K562 (cell line): ENCODE measurements around the gene AHR. TPM values are rescaled to one million over a fixed set of nuclear protein-coding genes. Genes with fewer than 3 reads are reported as not detected.

Experiments used
- ATAC-seq: fragments of 200-7000 bp; cut with Tn5 transposase; 3 replicates; pipeline ENCODE4 v1.9.1; 2020; ENCODE audit warnings: moderate library complexity
- BruUV-seq: library from RNA; stranded (reverse); fragments of 400-500 nt; replicated peaks from 2 replicates; lab custom pipeline; 2021; lab: Mats Ljungman, UMichigan
- CTCF ChIA-PET: fragments of 300-600 bp; formaldehyde crosslinking; extraction: SDS; loops from one replicate; lab custom pipeline; 2021; ENCODE audit warnings: low intra/inter-chr PET ratio; lab: Yijun Ruan, JAX
- POLR2A ChIA-PET: fragments of 300-600, 350-650 bp; sonication (Branson Sonifier 250); formaldehyde crosslinking; extraction: SDS; loops from one replicate; lab custom pipeline; 2021; ENCODE audit warnings: antibody characterized with exemption, inconsistent platforms; lab: Yijun Ruan, JAX
- DNase-seq, 4 experiments: peaks; one replicate each; pipeline versions ENCODE4 v3.0.0 to v3.0.0-alpha.2; 2011 to 2018; ENCODE audit warnings: low spot score in 3 of 4, mixed read lengths in 3 of 4; ENCODE audit errors: extremely low read depth in 1 of 4
- FAIRE-seq: peaks from 2 replicates; lab custom pipeline; 2011; peaks lifted over from hg19 to GRCh38; lab: Jason Lieb, UNC
- H2AFZ ChIP-seq: 2 replicates; pipeline ENCODE4 v1.6.0; 2011; ENCODE audit warnings: low read depth, low read length, control low read depth, inconsistent platforms
- H3K27ac ChIP-seq: fragments of 200-600 bp; 3 replicates; pipeline ENCODE4 v1.8.0; 2011; ENCODE audit warnings: low read depth, mild to moderate bottlenecking, control low read depth, inconsistent platforms, low read length, moderate library complexity, mixed read lengths; ENCODE audit errors: extremely low read depth
- H3K27me3 ChIP-seq, 2 experiments: fragments of 300-600 bp in 1 of 2; 2 replicates in 1 of 2; 3 replicates in 1 of 2; pipeline versions ENCODE4 v1.6.0 to v1.8.0; 2011; ENCODE audit warnings: inconsistent platforms in 2 of 2, low read length in 2 of 2, mild to moderate bottlenecking in 1 of 2, mixed read lengths in 1 of 2, moderate library complexity in 1 of 2; ENCODE audit not compliant: control insufficient read depth in 2 of 2, insufficient read depth in 2 of 2
- H3K36me3 ChIP-seq: fragments of 300-600 bp; 3 replicates; pipeline ENCODE4 v1.8.0; 2011; ENCODE audit warnings: mild to moderate bottlenecking, low read length, inconsistent platforms; ENCODE audit not compliant: control insufficient read depth, insufficient read depth
- H3K4me1 ChIP-seq, 2 experiments: fragments of 200-600 bp in 1 of 2; replicated peaks in 1 of 2; 2 replicates in 1 of 2; 3 replicates in 1 of 2; pipeline versions ENCODE4 v1.5.1 to v1.8.0; 2011; ENCODE audit warnings: inconsistent platforms in 2 of 2, low read length in 2 of 2, mild to moderate bottlenecking in 1 of 2, mixed read lengths in 1 of 2, moderate library complexity in 1 of 2; ENCODE audit not compliant: control insufficient read depth in 2 of 2, insufficient read depth in 2 of 2
- H3K4me2 ChIP-seq: 2 replicates; pipeline ENCODE4 v1.6.1; 2011; ENCODE audit warnings: low read length, control low read depth, inconsistent platforms, mixed read lengths; ENCODE audit not compliant: insufficient read depth
- H3K4me3 ChIP-seq: fragments of 200-600 bp; sonication (generic), shearing (Covaris generic); 2 replicates; pipeline ENCODE4 v1.5.1; 2016; ENCODE audit warnings: control low read depth, inconsistent platforms
- H3K79me2 ChIP-seq: fragments of 200-600 bp; 3 replicates; pipeline ENCODE4 v1.8.0; 2011; ENCODE audit warnings: low read length, inconsistent platforms; ENCODE audit not compliant: control insufficient read depth, insufficient read depth
- H3K9ac ChIP-seq, 2 experiments: 2 replicates each; pipeline versions ENCODE4 v1.6.0 to v1.6.1; 2011; ENCODE audit warnings: low read depth in 2 of 2, low read length in 2 of 2, control low read depth in 1 of 2, inconsistent platforms in 1 of 2, mild to moderate bottlenecking in 1 of 2, mixed read lengths in 1 of 2; ENCODE audit not compliant: insufficient read depth in 1 of 2
- H3K9me1 ChIP-seq: one replicate; pipeline ENCODE4 v1.6.0; 2011; ENCODE audit warnings: inconsistent platforms, mild to moderate bottlenecking, low read length, moderate library complexity; ENCODE audit not compliant: control insufficient read depth, insufficient read depth
- H3K9me3 ChIP-seq: replicated peaks from 2 replicates; pipeline ENCODE4 v1.5.1; 2011; ENCODE audit warnings: low read depth, low read length, inconsistent platforms; ENCODE audit not compliant: control insufficient read depth, insufficient read depth
- H4K20me1 ChIP-seq: replicated peaks from 2 replicates; pipeline ENCODE4 v1.6.1; 2011; ENCODE audit warnings: low read length, inconsistent platforms, mixed read lengths; ENCODE audit not compliant: control insufficient read depth, insufficient read depth
- CSDE1 ChIP-seq, 2 experiments: fragments of 450-650 bp; IDR thresholded peaks; 2 replicates each; pipeline ENCODE4 v1.6.1; 2016; ENCODE audit warnings: mild to moderate bottlenecking in 1 of 2
- ELF1 ChIP-seq: fragments of 200-800 bp; sonication (Bioruptor generic); IDR thresholded peaks from 2 replicates; pipeline ENCODE4 v1.6.1; 2016; ENCODE audit warnings: missing genetic modification characterization, missing compliant biosample characterization
- FIP1L1 ChIP-seq: fragments of 200-400 bp; formaldehyde crosslinking; IDR thresholded peaks from 2 replicates; pipeline ENCODE4 v1.6.1; 2018; ENCODE audit warnings: mild to moderate bottlenecking, low read depth, low read length; ENCODE audit not compliant: poor library complexity, severe bottlenecking
- FOS ChIP-seq: IDR thresholded peaks from 3 replicates; pipeline ENCODE4 v1.6.1; 2011; ENCODE audit not compliant: insufficient read length; ENCODE audit errors: extremely low read depth
- KHSRP ChIP-seq: fragments of 450-650 bp; IDR thresholded peaks from 2 replicates; pipeline ENCODE4 v1.6.1; 2017
- MEIS2 ChIP-seq: fragments of 450-650 bp; IDR thresholded peaks from 2 replicates; pipeline ENCODE4 v1.6.1; 2014; ENCODE audit warnings: mild to moderate bottlenecking; ENCODE audit not compliant: partially characterized antibody
- NFYB ChIP-seq: IDR thresholded peaks from 2 replicates; pipeline ENCODE4 v1.6.1; 2011; ENCODE audit warnings: mild to moderate bottlenecking, moderate library complexity; ENCODE audit not compliant: insufficient read length; ENCODE audit errors: extremely low read depth
- NR4A1 ChIP-seq, 2 experiments: fragments of 250-450 bp in 1 of 2; fragments of 450-650 bp in 1 of 2; sonication (Bioruptor Pico) in 1 of 2; IDR thresholded peaks; 2 replicates each; pipeline versions ENCODE4 v1.4.0 to v1.6.1; 2016 to 2020; ENCODE audit warnings: mild to moderate bottlenecking in 2 of 2, missing compliant biosample characterization in 1 of 2, missing genetic modification characterization in 1 of 2, moderate library complexity in 1 of 2
- RBM15 ChIP-seq: fragments of 200-400 bp; formaldehyde crosslinking; IDR thresholded peaks from 2 replicates; pipeline ENCODE4 v1.6.1; 2018; ENCODE audit warnings: mild to moderate bottlenecking, low read length, moderate library complexity; ENCODE audit not compliant: insufficient read depth
- RUNX1 ChIP-seq: sonication (generic); IDR thresholded peaks from 2 replicates; pipeline ENCODE4 v1.6.1; 2016; ENCODE audit warnings: antibody characterized with exemption, low read depth
- SAP30 ChIP-seq: fragments of 200-600 bp; sonication (generic); IDR thresholded peaks from 2 replicates; pipeline ENCODE4 v1.6.1; 2012; ENCODE audit warnings: borderline replicate concordance, low read depth, mild to moderate bottlenecking, moderate library complexity, low read length, control low read depth, inconsistent platforms; ENCODE audit not compliant: insufficient read depth, poor library complexity, severe bottlenecking
- SP1 ChIP-seq: sonication (generic); formaldehyde crosslinking; IDR thresholded peaks from 2 replicates; pipeline ENCODE4 v1.8.1; 2022; ENCODE audit warnings: mild to moderate bottlenecking, missing genetic modification reagents
- SRSF1 ChIP-seq: fragments of 200-400 bp; formaldehyde crosslinking; IDR thresholded peaks from 2 replicates; pipeline ENCODE4 v1.6.1; 2017; ENCODE audit warnings: mild to moderate bottlenecking, low read depth, low read length, moderate library complexity
- ZKSCAN1 ChIP-seq: fragments of 150-350 bp; IDR thresholded peaks from 2 replicates; pipeline ENCODE4 v1.6.1; 2016; ENCODE audit warnings: low read depth, low read length
- ZKSCAN3 ChIP-seq: fragments of 250-450 bp; sonication (Bioruptor Pico); IDR thresholded peaks from 2 replicates; pipeline ENCODE4 v1.4.0; 2020
- ZNF239 ChIP-seq: fragments of 250-450 bp; sonication (Bioruptor Pico); IDR thresholded peaks from 2 replicates; pipeline ENCODE4 v1.4.0; 2020; ENCODE audit warnings: mild to moderate bottlenecking
- ZNF395 ChIP-seq: fragments of 200-800 bp; sonication (Bioruptor generic); IDR thresholded peaks from 2 replicates; pipeline ENCODE4 v1.6.1; 2017; ENCODE audit warnings: missing genetic modification characterization, missing compliant biosample characterization
- WGBS: fragments of 100-300 bp; shearing (Covaris generic); methylation state at CpG from one replicate; pipeline ENCODE4 v1.1.6; 2016; ENCODE audit warnings: low coverage, mixed read lengths; ENCODE audit not compliant: insufficient coverage; ENCODE audit errors: missing lambda C conversion rate; 5-methylcytosine and 5-hydroxymethylcytosine counted together
- in situ Hi-C: fragments of 300-500 bp; cut with MboI; formaldehyde crosslinking; loops from 4 replicates; pipeline ENCODE4 v1.15.0; 2018; ENCODE audit warnings: inconsistent platforms, mixed read lengths
- intact Hi-C: fragments of 100-400 bp; cut with micrococcal nuclease; formaldehyde crosslinking; loops from 2 replicates; pipeline ENCODE4 v1.14.2; 2022
- polyA plus RNA-seq, 8 experiments: library from polyadenylated mRNA; depleted of rRNA in 4 of 8; stranded (reverse) in 5 of 8; unstranded in 3 of 8; fragments of >200 nt; fragmentation: Nextera tagmentation in 2 of 8; fragmentation: Illumina TruSeq in 1 of 8; extraction: Ambion mirVana in 2 of 8; extraction: Trizol in 1 of 8; gene quantifications; 2 replicates each; pipeline versions ENCODE4 v1.2.1 to v1.2.3, GENCODE V29; 2011 to 2014; ENCODE audit warnings: inconsistent platforms in 1 of 8, missing spikeins in 1 of 8
- total RNA-seq, 7 experiments: library from RNA; depleted of rRNA in 6 of 7; stranded (reverse); fragments of >200 nt in 6 of 7; fragmentation: Illumina TruSeq in 2 of 7; extraction: Trizol in 2 of 7; gene quantifications; 2 replicates each; pipeline versions ENCODE4 v1.2.1 to v1.2.3, GENCODE V29; 2011 to 2021; ENCODE audit warnings: low replicate concordance in 1 of 7

The AHR gene
- total and polyA plus RNA-seq, 9 of the 15 experiments (the other 6 are each of a cell fraction or from before 2014, with no cell fraction given), result 0.16 TPM; not detected in 8

- no peaks in the 10 kb centered on the region for H3K79me2 ChIP-seq
- intact Hi-C loops (no loop called here), in situ Hi-C loops (no loop called here)
- no peaks in the 10 kb centered on the region for H3K9me3 ChIP-seq
- TF ChIP-seq SRSF1 (no peak), ZKSCAN3 (CRISPR knock-in tag) (no peak), RBM15 (no peak), NFYB (no peak), ZNF239 (CRISPR knock-in tag) (no peak)
- DNase-seq (no peak), FAIRE-seq (no peak), ATAC-seq (no peak)
- H3K27me3 ChIP-seq, result no peaks in the 10 kb centered on the region
- H3K27ac ChIP-seq, result no peak overlapping the region
- ChIA-PET CTCF (no interaction called here), POLR2A (no interaction called here)
- no peaks in the 10 kb centered on the region for H3K36me3 ChIP-seq
- no peak overlapping the region for H3K4me2 ChIP-seq
- no peaks in the 10 kb centered on the region for H3K9me1 ChIP-seq
- H2AFZ ChIP-seq, result no peak overlapping the region
- no TSS peak for BruUV-seq
- no peak overlapping the region for H3K9ac ChIP-seq
- H4K20me1 ChIP-seq, result no peaks in the 10 kb centered on the region
- H3K4me3 ChIP-seq, result no peak overlapping the region
- WGBS, result 13% methylated on average over 2 of the region's 2 CpGs
- no peaks in the 10 kb centered on the region; a peak in 1 of 5 replicates for H3K4me1 ChIP-seq
Measured at GRCh38 chr7:17357952-17358351, 59.5 kb downstream of the AHR start.

DNA sequence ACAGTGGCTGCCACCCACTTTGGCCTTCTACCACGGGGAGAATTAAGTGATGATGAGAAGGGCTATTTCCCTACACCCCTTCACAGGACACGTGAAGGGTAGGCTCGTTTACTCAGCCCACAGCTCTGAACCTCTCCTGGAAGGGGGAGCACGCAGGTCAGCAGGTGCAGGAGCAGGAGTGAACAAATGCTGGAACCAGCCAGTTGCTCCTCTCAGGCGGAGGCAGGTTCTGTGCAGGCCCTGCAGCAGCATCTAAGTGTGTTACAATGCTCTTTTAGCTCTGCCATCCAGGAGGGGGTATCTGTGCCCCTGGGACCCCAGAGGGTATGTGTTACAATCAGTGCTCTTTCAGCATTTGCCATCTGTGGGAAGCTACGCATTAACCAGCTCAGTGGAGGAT lies 61.2 kb downstream of the AHR start:
- ChIA-PET CTCF (no interaction called here), POLR2A (no interaction called here)
- in situ Hi-C loops (no loop called here), intact Hi-C loops (no loop called here)
- Histone ChIP-seq H3K79me2 (no peaks in the 10 kb centered on the region), H3K27me3 (no peaks in the 10 kb centered on the region), H3K9me3 (no peaks in the 10 kb centered on the region), H3K4me2 (no peak overlapping the region), H3K27ac (no peak overlapping the region), H3K9me1 (no peaks in the 10 kb centered on the region), H4K20me1 (no peaks in the 10 kb centered on the region), H3K4me1 (no peaks in the 10 kb centered on the region), H3K4me3 (no peak overlapping the region), H2AFZ (no peak overlapping the region), H3K9ac (no peak overlapping the region), H3K36me3 (no peaks in the 10 kb centered on the region)
- DNase-seq (no peak), ATAC-seq (no peak), FAIRE-seq (no peak)
- no TSS peak for BruUV-seq
- WGBS, result 9% methylated on average over 6 of the region's 6 CpGs
- TF ChIP-seq ZNF395 (CRISPR knock-in tag), result no peak
- no peak for TF ChIP-seq SAP30
- TF ChIP-seq ZKSCAN1, result no peak
- no peak for TF ChIP-seq RUNX1
- TF ChIP-seq ELF1 (tag), result no peak
- no peak for TF ChIP-seq CSDE1 (IDR thresholded peaks at IDR 0.05)
- no peak for TF ChIP-seq FOS
- TF ChIP-seq KHSRP, result no peak
- no peak for TF ChIP-seq FIP1L1
- no peak for TF ChIP-seq NR4A1 (CRISPR knock-in tag; IDR thresholded peaks at IDR 0.05)
- TF ChIP-seq NR4A1 (tag; IDR thresholded peaks at IDR 0.05), result no peak
- no peak for TF ChIP-seq SP1
- no peak for TF ChIP-seq MEIS2
